GM12801 (cell line): ENCODE measurements around the gene POLR3K.

ENCODE experiments used
- CTCF ChIP-seq: IDR thresholded peaks from one replicate; pipeline ENCODE4 v1.5.1; 2011; ENCODE audit warnings: control low read depth; ENCODE audit not compliant: insufficient read length; ENCODE audit errors: extremely low read depth

The POLR3K gene

GRCh38 chr16:42691-43090 is 10.7 kb downstream of the POLR3K start:
- no peak for TF ChIP-seq CTCF

GRCh38 chr16:42069-42457 is 11.3 kb downstream of the POLR3K start:
- TF ChIP-seq CTCF = no peak

- TF ChIP-seq CTCF = no peak
These were observed 11.9 kb downstream of the POLR3K start for GRCh38 chr16:41439-42068.

- no peak for TF ChIP-seq CTCF
These were observed 14.2 kb downstream of the POLR3K start for GRCh38 chr16:38941-39892.

GRCh38 chr16:37511-37910 is 15.9 kb downstream of the POLR3K start:
- no peak for TF ChIP-seq CTCF

GRCh38 chr16:36336-36984 is 16.9 kb downstream of the POLR3K start:
- TF ChIP-seq CTCF = no peak

GRCh38 chr16:35678-36305 is 17.6 kb downstream of the POLR3K start:
- TF ChIP-seq CTCF = no peak
